HCT116 (cell line): ENCODE results near the gene HUS1B. TPM values are rescaled to one million over a fixed set of nuclear protein-coding genes. Genes with fewer than 3 reads are reported as not detected.

Experiments used
- ATAC-seq: fragments of 200-7000 bp; cut with Tn5 transposase; 2 replicates; pipeline ENCODE4 v1.9.1; 2020; ENCODE audit warnings: mild to moderate bottlenecking, moderate library complexity
- BruUV-seq: library from RNA; stranded (reverse); fragments of 400-500 nt; replicated peaks from 2 replicates; lab custom pipeline; 2021; lab: Mats Ljungman, UMichigan
- CTCF ChIA-PET: fragments of 300-600 bp; sonication (Branson Sonifier 250); formaldehyde crosslinking; loops from one replicate; lab custom pipeline; 2021; ENCODE audit warnings: antibody characterized with exemption; lab: Charles Lee
- POLR2A ChIA-PET: fragments of 300-600, 350-600 bp; sonication (Branson Sonifier 250); formaldehyde crosslinking; loops from one replicate; lab custom pipeline; 2021; ENCODE audit warnings: antibody characterized with exemption; lab: Charles Lee
- RAD21 ChIA-PET, 2 experiments: fragments of 300-600 bp; sonication (Branson Sonifier 250); formaldehyde crosslinking; loops; one replicate each; lab custom pipeline; 2023; ENCODE audit warnings: low total read pairs in 2 of 2; ENCODE audit not compliant: uncharacterized antibody in 2 of 2, unreplicated experiment in 2 of 2, low non-redundant PET in 1 of 2; lab: Charles Lee
- DNase-seq: peaks from one replicate; pipeline ENCODE4 v3.0.0-alpha.2; 2010; ENCODE audit warnings: low read depth, low spot score
- H2AFZ ChIP-seq: fragments of 200-600 bp; shearing (Covaris generic), sonication (generic); 2 replicates; pipeline ENCODE4 v1.6.1; 2017; ENCODE audit warnings: low read depth, mixed run types, mixed read lengths, antibody characterized with exemption, low read length; ENCODE audit not compliant: poor library complexity, severe bottlenecking
- H3K27ac ChIP-seq: 2 replicates; pipeline ENCODE4 v1.5.1; 2012; ENCODE audit warnings: low read depth, low read length
- H3K27me3 ChIP-seq: fragments of 200-600 bp; sonication (generic); 2 replicates; pipeline ENCODE4 v1.6.1; 2016; ENCODE audit warnings: mixed run types, low read length, mixed read lengths; ENCODE audit not compliant: insufficient read depth
- H3K36me3 ChIP-seq, 2 experiments: fragments of 200-500 bp in 1 of 2; fragments of 200-600 bp in 1 of 2; sonication (Bioruptor generic) in 1 of 2; sonication (generic) in 1 of 2; 2 replicates each; pipeline versions ENCODE4 v1.5.1 to v1.6.1; 2014 to 2016; ENCODE audit warnings: low read length in 2 of 2, inconsistent platforms in 1 of 2, mixed read lengths in 1 of 2, mixed run types in 1 of 2; ENCODE audit not compliant: insufficient read depth in 2 of 2, control insufficient read depth in 1 of 2
- H3K4me1 ChIP-seq, 2 experiments: fragments of 200-600 bp in 1 of 2; sonication (generic) in 1 of 2; 2 replicates each; pipeline versions ENCODE4 v1.5.1 to v1.6.1; 2012 to 2017; ENCODE audit warnings: low read length in 2 of 2, inconsistent platforms in 1 of 2, mild to moderate bottlenecking in 1 of 2, mixed read lengths in 1 of 2, mixed run types in 1 of 2, moderate library complexity in 1 of 2; ENCODE audit not compliant: insufficient read depth in 2 of 2, control insufficient read depth in 1 of 2
- H3K4me2 ChIP-seq: fragments of 200-600 bp; sonication (generic); 2 replicates; pipeline ENCODE4 v1.6.1; 2017; ENCODE audit warnings: mixed run types, low read length, mixed read lengths
- H3K4me3 ChIP-seq, 2 experiments: fragments of 200-600 bp in 1 of 2; sonication (generic) in 1 of 2; replicated peaks in 1 of 2; 2 replicates each; pipeline ENCODE4 v1.5.1; 2011 to 2016; ENCODE audit warnings: low read length in 2 of 2, control low read depth in 1 of 2, low read depth in 1 of 2, mild to moderate bottlenecking in 1 of 2, mixed read lengths in 1 of 2, mixed run types in 1 of 2
- H3K79me2 ChIP-seq: fragments of 200-600 bp; sonication (generic); 2 replicates; pipeline ENCODE4 v1.6.1; 2017; ENCODE audit warnings: mild to moderate bottlenecking, mixed run types, low read length, moderate library complexity, mixed read lengths; ENCODE audit not compliant: insufficient read depth
- H3K9ac ChIP-seq: fragments of 200-600 bp; sonication (generic); 2 replicates; pipeline ENCODE4 v1.6.1; 2016; ENCODE audit warnings: low read length, mixed read lengths
- H3K9me2 ChIP-seq: fragments of 200-600 bp; sonication (generic), shearing (Covaris generic); 2 replicates; pipeline ENCODE4 v1.6.1; 2017; ENCODE audit warnings: mixed run types, mild to moderate bottlenecking, moderate library complexity; ENCODE audit not compliant: insufficient read depth
- H3K9me3 ChIP-seq, 2 experiments: fragments of 200-500 bp in 1 of 2; fragments of 200-600 bp in 1 of 2; sonication (Bioruptor generic) in 1 of 2; sonication (generic) in 1 of 2; 2 replicates each; pipeline ENCODE4 v1.6.1; 2014 to 2017; ENCODE audit warnings: low read length in 2 of 2, mixed read lengths in 2 of 2, inconsistent platforms in 1 of 2, low read depth in 1 of 2, mild to moderate bottlenecking in 1 of 2, mixed run types in 1 of 2, moderate library complexity in 1 of 2; ENCODE audit not compliant: control insufficient read depth in 1 of 2, insufficient read depth in 1 of 2
- H4K20me1 ChIP-seq: fragments of 200-600 bp; sonication (generic), shearing (Covaris generic); 2 replicates; pipeline ENCODE4 v1.6.1; 2017; ENCODE audit warnings: mixed run types, mild to moderate bottlenecking, moderate library complexity; ENCODE audit not compliant: insufficient read depth
- CTCF ChIP-seq, 3 experiments: fragments of 200-600 bp in 1 of 3; sonication (generic) in 1 of 3; IDR thresholded peaks in 2 of 3; conservative IDR thresholded peaks in 1 of 3; 2 replicates each; pipeline ENCODE4 v1.5.1; 2012 to 2017; ENCODE audit warnings: low read depth in 2 of 3, low read length in 2 of 3, antibody characterized with exemption in 1 of 3, borderline replicate concordance in 1 of 3, control low read depth in 1 of 3, mild to moderate bottlenecking in 1 of 3, mixed read lengths in 1 of 3, mixed run types in 1 of 3, moderate library complexity in 1 of 3; ENCODE audit not compliant: insufficient read depth in 1 of 3
- EGR1 ChIP-seq: IDR thresholded peaks from 2 replicates; pipeline ENCODE4 v1.6.1; 2012; ENCODE audit warnings: low read depth
- ELF1 ChIP-seq: IDR thresholded peaks from 2 replicates; pipeline ENCODE4 v1.6.1; 2012; ENCODE audit warnings: low read depth, borderline replicate concordance
- EZH2 ChIP-seq: fragments of 200-600 bp; sonication (generic); IDR thresholded peaks from 2 replicates; pipeline ENCODE4 v1.6.1; 2017; ENCODE audit warnings: antibody characterized with exemption, mixed run types
- EZH2phosphoT487 ChIP-seq: fragments of 200-600 bp; IDR thresholded peaks from 2 replicates; pipeline ENCODE4 v1.6.1; 2018; ENCODE audit warnings: antibody characterized with exemption, borderline replicate concordance
- FOSL1 ChIP-seq: IDR thresholded peaks from 2 replicates; pipeline ENCODE4 v1.6.1; 2012; ENCODE audit warnings: low read depth
- JUND ChIP-seq: IDR thresholded peaks from 2 replicates; pipeline ENCODE4 v1.6.1; 2012
- MAX ChIP-seq: IDR thresholded peaks from 2 replicates; pipeline ENCODE4 v1.6.1; 2012
- POLR2A ChIP-seq: IDR thresholded peaks from 2 replicates; pipeline ENCODE4 v1.7.0; 2011; ENCODE audit warnings: borderline replicate concordance; ENCODE audit not compliant: insufficient read depth, insufficient read length; ENCODE audit errors: extremely low read depth
- POLR2AphosphoS5 ChIP-seq: IDR thresholded peaks from 2 replicates; pipeline ENCODE4 v1.6.1; 2011; ENCODE audit warnings: mild to moderate bottlenecking, low read depth, low read length, moderate library complexity
- REST ChIP-seq: IDR thresholded peaks from 2 replicates; pipeline ENCODE4 v1.6.1; 2012; ENCODE audit warnings: low read depth
- SIN3A ChIP-seq: IDR thresholded peaks from 2 replicates; pipeline ENCODE4 v1.6.1; 2012; ENCODE audit warnings: low read depth
- SRF ChIP-seq: IDR thresholded peaks from 2 replicates; pipeline ENCODE4 v1.6.1; 2012; ENCODE audit warnings: low read depth
- YY1 ChIP-seq: IDR thresholded peaks from 2 replicates; pipeline ENCODE4 v1.6.1; 2011; ENCODE audit warnings: low read length, low read depth, moderate library complexity, mild to moderate bottlenecking; ENCODE audit not compliant: insufficient replicate concordance; ENCODE audit errors: extremely low read depth
- ZFX ChIP-seq: fragments of 450-650 bp; IDR thresholded peaks from 2 replicates; pipeline ENCODE4 v1.6.1; 2017
- ZNF274 ChIP-seq: fragments of 200-500 bp; sonication (Bioruptor generic); IDR thresholded peaks from 2 replicates; pipeline ENCODE4 v1.6.1; 2014; ENCODE audit warnings: mild to moderate bottlenecking, low read depth, low read length, inconsistent platforms
- intact Hi-C: fragments of 100-400 bp; cut with micrococcal nuclease; formaldehyde crosslinking; loops from 2 replicates; pipeline ENCODE4 v1.10.0; 2022
- total RNA-seq: library from RNA; stranded (reverse); gene quantifications from one replicate; pipeline ENCODE4 v1.2.1, GENCODE V29; 2021; ENCODE audit not compliant: unreplicated experiment
- TF ChIP-seq, protein P1 (sequence below): IDR thresholded peaks from 2 replicates; pipeline ENCODE4 v1.6.1; 2011; ENCODE audit warnings: mild to moderate bottlenecking, low read length, moderate library complexity; ENCODE audit not compliant: insufficient replicate concordance; ENCODE audit errors: extremely low read depth

The HUS1B gene
- total RNA-seq, 1 experiment from 2014 or later, result 0.76 TPM

DNA sequence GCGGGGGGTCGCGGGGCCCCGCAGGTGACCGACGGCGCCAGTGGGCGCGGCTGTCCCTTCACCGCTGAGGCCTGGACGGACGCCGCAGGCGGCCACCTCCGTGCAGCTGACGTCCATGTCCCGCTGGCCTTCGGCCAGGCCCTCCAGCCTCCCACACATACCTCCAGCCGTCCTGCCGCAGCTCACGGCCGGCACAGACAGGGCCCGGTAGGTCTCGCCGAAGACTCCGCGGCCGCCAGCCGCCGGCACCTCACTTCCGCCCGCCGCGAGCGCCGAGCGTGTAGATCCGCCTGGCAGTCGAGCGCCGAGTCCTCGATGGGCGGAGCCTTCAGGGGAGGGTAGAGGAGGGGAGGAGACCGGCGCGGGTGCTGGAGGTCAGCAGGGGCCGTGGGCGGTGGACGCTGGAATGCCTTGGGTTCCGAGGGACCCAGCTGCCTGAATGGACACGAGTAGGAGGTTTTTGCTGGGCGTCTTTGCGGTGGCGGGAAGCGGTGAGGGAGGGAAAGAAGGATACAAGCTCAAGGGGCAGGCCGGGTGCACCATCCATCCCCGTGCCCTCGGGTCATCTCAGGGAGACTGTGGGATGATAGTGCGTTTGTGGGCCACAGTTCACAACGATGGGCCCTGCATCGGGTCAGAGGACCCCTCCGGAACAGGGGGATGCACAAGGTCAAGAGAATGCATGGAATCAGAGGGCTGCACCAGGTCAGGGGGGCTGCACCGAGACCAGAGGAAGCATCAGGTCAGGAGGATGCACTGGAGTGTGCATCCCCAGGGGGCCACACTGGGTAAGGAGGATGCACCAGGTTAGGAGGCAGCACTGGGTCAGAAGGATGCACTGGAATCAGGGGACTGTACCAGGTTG lies 36.2 kb upstream of the HUS1B start, which contains the start of gene EXOC2:
EXOC2 (minus strand) TSS at position 282 of the 865 bp plus-strand sequence. CDS start 55,321 bp downstream, outside the sequence.
- Histone ChIP-seq H3K4me2 (peak within 1 kb of the TSS; percentile 85), H3K27ac (peak within 1 kb of the TSS; percentile 83), H4K20me1 (no peaks in the 10 kb centered on the region), H3K9ac (peak within 1 kb of the TSS; percentile 70), H3K36me3 (no peaks in the 10 kb centered on the region; a peak in 1 of 4 replicates), H3K9me2 (no peaks in the 10 kb centered on the region), H3K27me3 (no peaks in the 10 kb centered on the region), H2AFZ (peak within 1 kb of the TSS; percentile 71), H3K79me2 (peaks cover 42% of the 10 kb centered on the region), H3K4me1 (peaks cover 6 to 15% of the 10 kb centered on the region in 2 experiments; a peak in 3 of 4 replicates), H3K4me3 (peak within 1 kb of the TSS; percentile 82 to 98), H3K9me3 (no peaks in the 10 kb centered on the region)
- ChIA-PET POLR2A (interaction anchor here (0.6 kb wide), 1 partner anchor 1777 kb away, joined by 3 read pairs; no protein-coding TSS in a partner anchor), RAD21 (no interaction called here), CTCF (interaction anchor here (1.0 to 1.7 kb wide), 3 partner anchors 10 to 643 kb away, joined by 3 to 5 read pairs (median 3); no protein-coding TSS in a partner anchor)
- no TSS peak for BruUV-seq
- intact Hi-C loops, result no loop called here
- peak; percentile 47 for DNase-seq
- peak; percentile 87 for ATAC-seq
- no peak for TF ChIP-seq REST
- no peak for TF ChIP-seq FOSL1
- TF ChIP-seq ZFX, result peak; percentile 83
- TF ChIP-seq ELF1, result peak; percentile 87
- peak; percentile 18; the same call in 1 of the 2 replicates for TF ChIP-seq EGR1
- no peak for TF ChIP-seq JUND
- peak; percentile 83; the same call in 1 of the 2 replicates for TF ChIP-seq SIN3A
- no peak for TF ChIP-seq ZNF274
- TF ChIP-seq CTCF (IDR thresholded peaks at IDR 0.05 in 2 of 3, conservative IDR thresholded peaks at IDR 0.05 in 1 of 3; ENCODE audit: borderline replicate concordance in 1 of 3, insufficient read depth in 1 of 3, low read depth in 2 of 3, low read length in 2 of 3), result peak in 2 of 3 experiments; percentile 20 to 33; a peak in 2 of 6 replicates
- TF ChIP-seq POLR2AphosphoS5, result peak; percentile 59; the same call in 1 of the 2 replicates
- peak; percentile 97 for TF ChIP-seq SRF
- peak; percentile 36; the same call in 1 of the 2 replicates for TF ChIP-seq MAX
- TF ChIP-seq EZH2phosphoT487, result no peak
- peak; percentile 40 for TF ChIP-seq POLR2A
- TF ChIP-seq, protein P1, sequence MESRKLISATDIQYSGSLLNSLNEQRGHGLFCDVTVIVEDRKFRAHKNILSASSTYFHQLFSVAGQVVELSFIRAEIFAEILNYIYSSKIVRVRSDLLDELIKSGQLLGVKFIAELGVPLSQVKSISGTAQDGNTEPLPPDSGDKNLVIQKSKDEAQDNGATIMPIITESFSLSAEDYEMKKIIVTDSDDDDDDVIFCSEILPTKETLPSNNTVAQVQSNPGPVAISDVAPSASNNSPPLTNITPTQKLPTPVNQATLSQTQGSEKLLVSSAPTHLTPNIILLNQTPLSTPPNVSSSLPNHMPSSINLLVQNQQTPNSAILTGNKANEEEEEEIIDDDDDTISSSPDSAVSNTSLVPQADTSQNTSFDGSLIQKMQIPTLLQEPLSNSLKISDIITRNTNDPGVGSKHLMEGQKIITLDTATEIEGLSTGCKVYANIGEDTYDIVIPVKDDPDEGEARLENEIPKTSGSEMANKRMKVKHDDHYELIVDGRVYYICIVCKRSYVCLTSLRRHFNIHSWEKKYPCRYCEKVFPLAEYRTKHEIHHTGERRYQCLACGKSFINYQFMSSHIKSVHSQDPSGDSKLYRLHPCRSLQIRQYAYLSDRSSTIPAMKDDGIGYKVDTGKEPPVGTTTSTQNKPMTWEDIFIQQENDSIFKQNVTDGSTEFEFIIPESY, result no peak
- TF ChIP-seq YY1, result peak; percentile 89
- no peak for TF ChIP-seq EZH2
